C4-2B (cell line): ENCODE data around the gene DCTN4.

Experiments used
- CTCF ChIP-seq: fragments of 450-650 bp; conservative IDR thresholded peaks from 2 replicates; pipeline ENCODE4 v1.5.1; 2017; ENCODE audit warnings: mild to moderate bottlenecking
- ZFX ChIP-seq: fragments of 450-650 bp; IDR thresholded peaks from 2 replicates; pipeline ENCODE4 v1.6.1; 2017

- TF ChIP-seq CTCF (no peak), ZFX (no peak)
Measured at GRCh38 chr5:150660108-150660831, 98.5 kb downstream of the DCTN4 start.
